Activated T-cell treated with anti-CD3 and anti-CD28 coated beads for 24 hours (primary cell): ENCODE data around the gene TIRAP.

ENCODE experiments used
- DNase-seq: peaks from one replicate; pipeline ENCODE4 v3.0.0-alpha.2; 2020; ENCODE audit warnings: low read depth

TIRAP gene

GRCh38 chr11:126327281-126328000 lies 44.5 kb downstream of the TIRAP start:
- no peak for DNase-seq

GRCh38 chr11:126328001-126328390 lies 45.1 kb downstream of the TIRAP start:
- no peak for DNase-seq

GRCh38 chr11:126328444-126328843 lies 45.6 kb downstream of the TIRAP start:
- no peak for DNase-seq

GRCh38 chr11:126328938-126329643 lies 46.2 kb downstream of the TIRAP start:
- DNase-seq: no peak

GRCh38 chr11:126329644-126330211 lies 46.8 kb downstream of the TIRAP start:
- no peak for DNase-seq

- no peak for DNase-seq
These were observed 48.4 kb downstream of the TIRAP start for GRCh38 chr11:126331286-126331685.

- DNase-seq: no peak
These were observed 49.4 kb downstream of the TIRAP start for GRCh38 chr11:126332221-126332711.

- no peak for DNase-seq
These were observed 50.2 kb downstream of the TIRAP start for GRCh38 chr11:126333142-126333541.

GRCh38 chr11:126334659-126335462 lies 52.0 kb downstream of the TIRAP start:
- no peak for DNase-seq

- no peak for DNase-seq
These were observed 52.5 kb downstream of the TIRAP start for GRCh38 chr11:126335463-126335760.

- DNase-seq: no peak
These were observed 53.2 kb downstream of the TIRAP start for GRCh38 chr11:126336138-126336541.

- DNase-seq: no peak
These were observed 53.8 kb downstream of the TIRAP start for GRCh38 chr11:126336671-126337101.

- DNase-seq: no peak
These were observed 54.2 kb downstream of the TIRAP start for GRCh38 chr11:126337126-126337473.

- DNase-seq: no peak
These were observed 54.8 kb downstream of the TIRAP start for GRCh38 chr11:126337474-126338241.

- DNase-seq: no peak
These were observed 55.6 kb downstream of the TIRAP start for GRCh38 chr11:126338346-126339055.

GRCh38 chr11:126339073-126339862 lies 56.4 kb downstream of the TIRAP start:
- DNase-seq: no peak

GRCh38 chr11:126339863-126340434 lies 57.1 kb downstream of the TIRAP start:
- DNase-seq: no peak

- DNase-seq: no peak
These were observed 58.2 kb downstream of the TIRAP start for GRCh38 chr11:126340960-126341606.

GRCh38 chr11:126341760-126342161 lies 58.9 kb downstream of the TIRAP start:
- DNase-seq: no peak
